DMS114 treated with DMSO at 0.1 percent for 48 hours (cell line): ENCODE results near the gene MAP3K21.

Experiments used
- DNase-seq: peaks from one replicate; lab custom pipeline; 2025; ENCODE audit not compliant: unreplicated experiment; lab: John Stamatoyannopoulos, UW

MAP3K21 gene

GRCh38 chr1:233323718-233324117, 3.8 kb upstream of the MAP3K21 start:
- DNase-seq = no peak

GRCh38 chr1:233326319-233326718, 1.2 kb upstream of the MAP3K21 start:
- DNase-seq = no peak

- DNase-seq = peak; percentile 48
These were observed 493 bp upstream of the MAP3K21 start for GRCh38 chr1:233326811-233327650.

GRCh38 chr1:233328142-233328921, 808 bp downstream of the MAP3K21 start:
- DNase-seq = no peak

GRCh38 chr1:233331676-233332519, 4.4 kb downstream of the MAP3K21 start:
- DNase-seq = no peak

GRCh38 chr1:233333086-233333485, 5.6 kb downstream of the MAP3K21 start:
- DNase-seq = no peak

GRCh38 chr1:233334092-233334491, 6.6 kb downstream of the MAP3K21 start:
- no peak for DNase-seq

GRCh38 chr1:233336554-233337456, 9.3 kb downstream of the MAP3K21 start:
- DNase-seq = no peak

GRCh38 chr1:233337505-233337904, 10.0 kb downstream of the MAP3K21 start:
- no peak for DNase-seq

- no peak for DNase-seq
These were observed 10.6 kb downstream of the MAP3K21 start for GRCh38 chr1:233338102-233338501.

GRCh38 chr1:233340031-233340555, 12.6 kb downstream of the MAP3K21 start:
- DNase-seq = no peak

- no peak for DNase-seq
These were observed 13.5 kb downstream of the MAP3K21 start for GRCh38 chr1:233340966-233341516.

GRCh38 chr1:233342086-233342485, 14.6 kb downstream of the MAP3K21 start:
- no peak for DNase-seq

GRCh38 chr1:233343262-233343661, 15.7 kb downstream of the MAP3K21 start:
- DNase-seq = no peak

GRCh38 chr1:233347338-233347737, 19.8 kb downstream of the MAP3K21 start:
- DNase-seq = no peak

- no peak for DNase-seq
These were observed 21.6 kb downstream of the MAP3K21 start for GRCh38 chr1:233349137-233349536.

GRCh38 chr1:233354983-233355382, 27.5 kb downstream of the MAP3K21 start:
- no peak for DNase-seq

- no peak for DNase-seq
These were observed 28.5 kb downstream of the MAP3K21 start for GRCh38 chr1:233355841-233356704.

- no peak for DNase-seq
These were observed 29.1 kb downstream of the MAP3K21 start for GRCh38 chr1:233356705-233356987.
